GM19023 (cell line): ENCODE results near the gene TRIM7.
"Not testable (repeated sequence)": the region's sequence is repeated elsewhere in the genome, so short reads cannot be mapped to it uniquely, and the experiment has no call there.

Experiments
- ATAC-seq: cut with Tn5 transposase; IDR thresholded peaks from one replicate; pipeline ENCODE4 v1.9.1; 2021; ENCODE audit warnings: mild to moderate bottlenecking, moderate library complexity; ENCODE audit not compliant: unreplicated experiment

TRIM7 gene

DNA sequence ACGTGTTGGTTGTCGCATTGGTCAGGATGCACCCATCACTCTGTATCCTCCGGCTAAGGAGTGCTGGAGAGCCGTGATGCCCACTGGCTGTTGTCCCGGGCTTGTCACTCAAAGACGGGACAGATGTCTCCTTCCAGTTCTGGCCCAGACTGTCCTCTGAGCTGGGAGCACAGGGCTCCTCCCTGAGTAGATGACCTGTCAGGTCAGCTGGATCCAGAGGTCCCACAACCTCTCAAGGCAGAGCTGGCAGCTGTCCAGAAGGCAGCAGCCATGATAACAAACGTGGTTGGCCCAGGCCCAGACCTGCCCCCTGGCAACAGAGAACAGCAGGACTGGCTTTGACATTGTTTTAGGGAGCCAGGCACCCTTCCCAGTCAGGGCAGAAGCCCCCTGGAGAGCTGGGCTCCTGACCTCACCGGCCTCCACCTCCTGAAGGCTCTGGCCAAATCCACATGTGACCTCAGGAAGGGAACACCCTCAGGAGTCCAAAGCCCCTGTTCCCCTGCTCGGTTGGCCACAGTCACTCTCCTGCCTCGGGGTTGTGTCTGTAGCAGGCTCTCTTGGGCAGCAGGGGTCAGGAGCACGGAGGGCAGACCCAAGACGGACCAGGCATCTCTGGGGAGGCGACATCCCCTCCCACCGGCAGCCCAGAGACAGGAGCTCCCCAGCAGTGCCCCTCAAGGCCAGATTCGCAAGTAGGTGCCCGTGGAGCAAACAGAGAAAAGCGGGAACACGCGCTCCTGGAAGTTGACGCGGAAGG is 10.3 kb downstream of the TRIM7 start:
- no peak for ATAC-seq

DNA sequence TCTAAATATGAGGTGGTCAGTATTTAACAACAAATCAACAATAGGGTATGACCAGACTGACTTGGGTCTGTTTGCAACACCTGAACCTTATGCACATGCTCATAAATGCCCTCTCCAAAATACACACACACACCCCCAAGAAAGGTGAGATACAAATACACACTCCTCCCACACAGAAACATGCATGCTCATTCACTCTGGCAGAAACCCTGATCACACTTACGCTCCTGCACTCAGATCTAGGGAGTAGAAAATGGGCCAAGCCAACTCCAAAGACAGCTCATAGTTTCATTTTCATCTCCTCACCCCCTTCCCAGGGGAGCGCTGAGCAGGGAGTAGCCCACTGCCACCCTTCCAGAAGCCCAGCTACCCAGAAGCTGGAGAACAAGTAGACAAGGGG is 11.3 kb downstream of the TRIM7 start:
- no peak for ATAC-seq

DNA sequence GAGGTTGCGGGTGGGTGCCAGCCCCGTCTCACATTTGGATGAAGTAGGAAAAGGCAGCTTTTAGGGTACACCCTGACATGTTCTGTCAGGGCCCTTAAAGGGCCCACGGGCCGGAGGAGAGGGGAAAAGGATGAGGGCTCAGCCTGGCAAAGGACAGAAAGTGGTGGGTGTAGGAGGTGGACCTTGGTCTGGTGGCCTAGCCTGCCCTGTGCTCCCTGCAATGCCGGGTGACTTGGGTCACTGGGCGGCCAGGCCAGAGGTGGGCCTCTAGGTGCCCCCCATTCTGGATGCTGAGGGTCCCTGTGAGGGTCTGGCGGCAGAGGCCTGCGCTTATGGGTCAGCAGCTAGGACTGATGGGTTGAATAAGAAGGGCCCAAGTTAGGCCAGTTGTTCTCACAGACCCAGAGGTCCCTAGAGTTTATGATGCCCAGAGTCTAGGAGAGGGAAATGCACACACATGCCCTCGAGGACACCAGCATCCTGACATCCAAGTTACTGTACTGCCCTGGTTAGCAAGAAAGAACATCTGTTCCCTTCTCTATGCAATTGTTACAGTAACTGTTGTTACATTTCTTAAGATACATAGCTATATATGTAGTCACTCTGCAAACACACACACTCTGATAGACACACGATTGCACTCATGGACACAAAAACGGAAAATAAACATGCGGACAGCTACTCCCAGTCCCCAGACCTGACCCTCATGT is 12.5 kb downstream of the TRIM7 start:
- no peak for ATAC-seq

DNA sequence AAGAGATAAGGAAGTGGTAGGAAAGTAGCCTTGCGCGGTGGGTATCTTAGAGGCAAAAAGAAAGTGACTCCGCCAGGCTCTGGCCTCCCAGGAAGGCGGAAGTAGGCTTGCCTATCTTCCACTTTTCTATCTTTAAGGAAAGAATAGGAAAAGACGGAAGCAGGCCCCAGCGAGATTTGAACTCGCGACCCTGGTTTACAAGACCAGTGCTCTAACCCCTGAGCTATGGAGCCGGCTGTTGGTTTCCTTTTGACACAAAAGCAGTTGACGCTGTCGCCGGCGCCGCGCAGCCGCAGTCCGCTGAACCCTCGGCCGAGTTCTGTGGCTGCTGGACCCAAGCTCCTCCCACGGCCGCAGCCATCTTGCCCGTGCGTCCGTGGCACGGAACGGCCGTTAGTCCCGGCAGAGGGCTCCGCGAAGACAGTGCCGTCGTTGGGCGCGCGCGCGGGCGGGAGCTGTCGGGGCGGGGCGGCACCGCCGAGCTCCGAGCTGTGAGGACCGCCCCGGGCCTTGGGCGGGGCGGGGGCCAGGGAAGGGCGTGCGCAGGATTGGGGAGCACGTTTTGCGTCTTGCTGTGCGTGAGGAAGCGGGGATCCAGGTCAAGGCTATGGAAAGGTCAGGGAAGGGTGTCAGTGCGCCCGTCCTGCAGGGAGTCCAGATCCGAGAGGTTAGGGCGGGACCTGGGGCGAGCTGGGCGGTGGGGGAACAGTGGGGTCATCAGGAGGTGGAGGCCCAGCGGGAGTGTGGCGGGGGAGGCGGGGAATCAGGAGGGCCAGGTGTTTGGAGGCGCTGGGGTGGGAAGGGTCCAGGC is 13.3 kb downstream of the TRIM7 start:
- ATAC-seq, result peak; percentile 66

DNA sequence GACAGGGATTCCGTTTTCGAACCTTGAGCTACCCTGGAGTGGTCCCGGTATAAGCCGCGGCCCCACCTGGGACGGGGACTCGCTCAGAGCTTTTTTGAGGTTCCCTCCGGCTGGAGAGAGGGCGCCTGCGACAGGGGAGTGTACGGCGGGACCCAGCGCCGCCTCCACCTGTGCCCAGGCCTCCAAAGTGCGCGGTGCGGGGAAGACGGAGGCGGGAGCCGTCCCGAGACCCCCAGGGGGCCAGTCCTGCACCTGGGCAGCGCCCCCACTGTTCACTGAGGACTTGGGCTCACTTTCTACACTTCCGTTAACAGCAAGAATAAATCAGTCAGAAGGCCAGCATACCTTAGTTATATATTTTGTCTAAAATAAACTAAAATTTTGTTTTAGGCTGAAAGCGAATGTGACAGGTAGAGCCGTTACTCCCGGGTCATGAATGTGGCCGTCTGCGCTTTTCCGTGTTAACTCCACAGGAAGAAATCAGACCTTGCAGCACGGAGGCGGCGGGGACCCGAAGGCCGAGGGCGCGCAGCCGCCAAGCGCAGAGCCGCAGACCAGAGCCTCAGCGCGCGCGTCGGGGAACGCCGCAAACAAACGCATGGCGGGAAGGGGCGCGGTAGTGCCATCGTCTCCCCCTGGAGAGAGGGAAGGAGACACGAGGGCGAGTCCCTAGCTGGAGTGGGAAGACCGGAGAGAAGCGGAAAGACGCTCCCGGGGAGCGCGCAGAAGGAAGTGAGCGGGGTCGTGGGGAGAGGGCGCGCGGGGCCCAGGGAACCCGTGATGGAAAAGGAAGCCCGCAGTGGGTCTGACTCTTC is 14.1 kb downstream of the TRIM7 start:
- peak; percentile 8 for ATAC-seq

DNA sequence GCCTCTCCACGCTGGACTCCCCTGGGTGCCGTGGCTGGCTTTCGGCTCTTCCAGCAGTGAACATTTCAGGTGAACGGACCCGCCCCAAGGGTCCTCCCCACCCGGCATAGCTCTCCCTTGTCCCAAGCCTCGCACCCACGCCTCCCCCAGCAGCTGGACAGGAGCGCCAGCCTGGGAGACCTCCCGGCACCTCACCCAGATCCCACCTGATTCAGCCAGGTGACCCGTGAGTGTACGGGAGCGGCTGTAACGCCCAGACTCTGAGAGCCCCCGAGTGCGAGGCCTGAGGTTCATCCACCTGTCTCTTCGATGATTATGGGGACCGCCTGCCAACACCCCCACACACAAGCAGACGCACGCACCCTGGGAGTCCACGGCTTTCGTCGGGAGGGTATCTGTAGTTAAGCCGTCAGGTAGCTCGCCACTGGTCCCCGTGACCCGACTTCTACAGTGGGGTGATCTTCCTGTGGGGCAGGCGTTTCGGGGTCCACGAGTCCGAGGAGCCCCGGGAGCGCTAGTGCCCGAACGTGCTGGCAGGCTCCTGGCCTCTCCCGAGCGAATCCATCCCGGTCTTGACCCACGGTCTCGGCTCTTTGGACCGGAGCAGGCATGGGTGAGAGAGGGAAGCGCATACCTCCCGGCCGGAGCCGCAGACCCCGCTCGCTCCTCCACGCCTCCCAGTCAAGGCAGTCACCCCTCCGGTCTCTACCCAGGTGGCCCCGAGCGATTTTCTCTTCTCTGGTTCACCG is 14.9 kb downstream of the TRIM7 start:
- ATAC-seq, result no peak

DNA sequence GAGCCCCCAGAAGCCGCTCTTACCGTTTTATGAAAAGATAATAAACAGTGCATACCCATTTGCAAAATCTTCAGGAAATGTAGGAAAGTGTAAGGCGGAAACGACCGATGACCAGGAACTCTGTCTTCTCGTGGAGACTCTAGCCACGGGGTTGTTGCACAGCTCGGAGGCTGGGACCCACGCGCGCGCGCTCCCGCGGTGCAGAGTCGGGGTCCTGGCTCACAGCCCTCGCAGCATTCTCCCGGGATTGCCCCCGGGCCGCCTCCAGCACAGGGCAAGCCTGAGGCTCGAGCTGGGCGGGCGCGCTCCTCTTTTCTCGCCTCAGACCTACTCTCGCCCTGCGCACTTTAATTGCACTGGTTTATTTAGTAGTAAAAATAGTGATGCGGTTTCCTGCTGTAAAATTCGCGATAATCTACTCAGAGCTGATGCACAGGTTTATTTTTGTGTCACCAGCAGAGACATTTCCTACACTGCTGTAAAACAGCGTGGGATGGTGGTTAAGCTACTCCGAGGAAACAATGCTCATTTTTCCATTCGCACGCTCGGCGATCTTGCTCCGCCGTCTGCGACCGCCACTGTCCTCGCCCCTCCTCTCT is 15.5 kb downstream of the TRIM7 start:
- no peak for ATAC-seq

DNA sequence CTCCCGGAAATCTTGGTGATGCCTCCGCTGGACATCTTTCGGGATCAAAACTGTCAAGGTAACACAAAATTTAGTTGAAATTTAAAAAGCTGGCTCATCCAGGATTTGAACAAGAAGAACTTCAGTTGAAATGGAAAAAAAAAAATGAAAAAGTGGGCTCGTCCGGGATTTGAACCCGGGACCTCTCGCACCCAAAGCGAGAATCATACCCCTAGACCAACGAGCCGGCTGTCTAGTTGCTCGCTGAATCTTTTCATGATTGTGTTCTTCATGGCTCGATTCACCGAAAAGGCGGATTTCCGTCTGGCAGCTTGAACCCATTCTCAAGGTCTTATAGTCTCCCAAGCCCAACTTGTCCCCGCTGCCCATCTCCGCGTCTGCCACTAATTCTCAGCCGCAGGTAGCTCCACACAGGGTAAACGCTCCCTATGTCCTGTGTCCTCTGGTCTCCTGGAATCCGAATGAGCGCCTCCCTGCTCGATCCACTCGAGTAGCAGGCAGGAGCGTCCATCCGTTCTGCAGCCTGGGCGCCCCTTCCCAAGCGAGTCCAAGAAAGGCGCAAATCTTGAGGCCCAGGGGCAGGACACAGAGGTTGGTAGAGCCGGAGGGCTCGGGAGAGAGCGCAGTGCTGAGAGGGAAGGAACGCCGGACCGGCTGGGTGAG is 16.2 kb downstream of the TRIM7 start:
- no peak for ATAC-seq

DNA sequence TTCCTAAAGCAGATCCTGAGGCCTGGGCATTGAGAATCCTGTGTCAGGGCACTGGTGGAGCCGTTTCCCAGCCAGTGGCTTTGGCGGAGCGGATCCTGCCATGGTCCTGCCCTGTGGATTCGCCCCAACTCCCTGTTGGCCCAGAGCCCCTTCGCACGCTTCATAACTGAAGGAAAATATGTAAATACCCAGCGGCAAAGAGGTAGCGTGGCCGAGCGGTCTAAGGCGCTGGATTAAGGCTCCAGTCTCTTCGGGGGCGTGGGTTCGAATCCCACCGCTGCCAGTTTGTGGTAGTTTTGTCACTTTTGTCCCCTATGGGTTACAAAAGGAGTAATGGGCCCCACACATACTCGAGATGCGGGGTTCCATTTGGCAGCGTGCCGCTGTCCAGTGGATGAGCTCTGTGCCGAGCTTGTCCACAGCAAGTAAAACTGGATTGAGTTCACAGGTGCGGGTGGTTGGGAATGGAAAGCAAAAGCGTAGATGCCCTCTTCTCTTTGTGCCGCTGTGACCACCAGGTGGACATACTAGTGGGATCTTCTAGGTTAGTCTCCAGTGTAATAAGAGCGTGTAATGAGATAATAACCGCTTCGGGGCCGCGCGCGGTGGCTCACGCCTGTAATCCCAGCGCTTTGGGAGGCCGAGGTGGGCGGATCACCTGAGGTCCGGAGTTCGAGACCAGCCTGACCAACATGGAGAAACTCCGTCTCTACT is 17.3 kb downstream of the TRIM7 start:
- no peak for ATAC-seq

DNA sequence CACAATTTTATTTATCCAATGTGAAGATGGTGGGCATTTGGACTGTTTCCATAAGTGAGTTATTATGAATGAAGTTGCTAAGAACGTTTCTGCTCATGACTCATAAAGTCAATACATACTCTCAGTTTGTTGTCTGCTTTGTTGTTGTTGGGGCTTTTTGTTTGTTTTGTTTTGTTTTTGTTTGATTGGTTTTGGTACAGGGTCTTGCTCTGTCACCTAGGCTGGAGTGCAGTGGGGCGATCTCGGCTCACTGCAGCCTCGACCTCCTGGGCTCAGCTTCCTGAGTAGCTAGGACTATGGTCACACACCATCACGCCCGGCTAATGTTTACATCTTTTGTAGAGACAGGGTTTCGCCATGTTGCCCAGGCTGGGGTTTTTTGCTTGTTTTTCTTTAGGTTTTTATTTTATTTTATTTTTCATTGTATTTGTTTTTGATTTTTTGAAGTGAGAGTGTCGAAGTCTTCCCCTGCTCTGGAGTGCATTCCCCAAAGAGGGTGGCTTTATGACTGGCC is 18.0 kb downstream of the TRIM7 start:
- no peak for ATAC-seq

DNA sequence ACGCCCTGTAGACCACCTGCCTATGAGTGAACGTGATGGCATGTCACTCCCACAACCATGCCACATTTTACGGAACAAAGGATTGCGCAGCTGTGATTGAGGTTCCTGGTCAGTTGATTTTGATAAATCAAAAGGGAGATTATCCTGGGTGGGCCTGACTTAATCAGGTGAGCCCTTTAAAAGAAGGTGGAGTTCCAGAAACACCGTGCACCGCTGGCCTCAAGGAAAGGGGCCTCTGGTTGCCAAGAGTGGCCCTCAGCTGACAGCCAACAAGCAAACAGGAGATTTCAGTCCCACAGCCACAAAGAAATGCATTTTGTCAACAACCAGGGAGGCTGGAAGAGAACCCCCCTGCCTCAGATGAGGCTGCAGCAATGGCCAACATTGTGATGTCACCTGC is 19.0 kb downstream of the TRIM7 start:
- ATAC-seq, result no peak

DNA sequence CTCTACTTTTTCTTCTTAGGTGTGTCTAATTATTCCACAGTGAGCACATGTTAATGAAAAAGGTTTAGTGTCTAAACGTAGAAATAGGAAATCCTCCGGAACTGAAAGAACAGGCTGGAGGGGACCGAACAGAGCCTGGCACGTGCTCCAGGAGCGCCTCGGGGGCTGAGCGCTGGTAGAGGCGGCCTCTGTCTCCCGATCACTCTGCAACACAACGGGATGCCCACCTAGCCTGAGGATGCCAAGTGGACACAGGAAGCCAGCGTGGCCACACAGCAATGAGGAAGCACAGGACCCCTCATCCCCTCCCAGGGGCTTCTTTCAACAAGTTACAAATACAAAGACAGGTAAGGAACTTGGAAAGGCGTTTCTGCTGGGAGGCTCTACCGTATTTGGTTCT is 19.4 kb downstream of the TRIM7 start:
- ATAC-seq, result no peak

DNA sequence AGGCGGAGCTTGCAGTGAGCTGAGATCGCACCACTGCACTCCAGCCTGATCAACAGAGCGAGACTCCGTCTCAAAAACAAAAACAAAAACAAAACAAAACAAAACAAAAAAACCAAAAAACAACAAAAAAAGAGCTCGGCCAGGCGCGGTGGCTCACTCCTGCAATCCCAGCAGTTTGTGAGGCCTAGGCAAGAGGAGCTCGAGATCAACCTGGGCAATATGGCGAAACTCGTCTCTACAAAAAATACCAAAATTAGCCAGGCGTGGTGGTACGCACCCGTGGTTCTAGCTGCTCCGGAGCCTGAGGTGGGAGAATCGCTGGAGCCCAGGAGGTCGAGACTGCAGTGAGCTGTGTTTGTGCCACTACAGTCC is 20.2 kb downstream of the TRIM7 start:
- no peak for ATAC-seq

DNA sequence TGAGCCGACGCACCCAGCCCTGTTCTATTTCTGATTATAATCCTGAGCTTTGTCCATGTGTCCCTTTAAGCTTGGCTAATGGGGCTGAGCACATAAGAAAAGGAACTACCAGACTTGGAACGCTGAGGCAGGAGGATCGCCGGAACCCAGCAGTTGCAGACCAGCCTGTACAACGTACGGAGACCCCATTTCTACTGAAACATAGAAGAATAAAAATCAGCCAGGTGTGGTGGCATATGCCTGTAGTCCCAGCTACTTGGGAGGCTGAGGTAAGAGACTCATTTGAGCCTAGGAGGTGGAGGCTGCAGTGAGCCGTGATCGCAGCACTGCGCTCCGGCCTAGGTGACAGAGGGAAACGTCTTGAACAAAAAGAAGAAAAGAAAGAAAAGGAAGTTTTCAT is 22.3 kb downstream of the TRIM7 start:
- no peak for ATAC-seq

DNA sequence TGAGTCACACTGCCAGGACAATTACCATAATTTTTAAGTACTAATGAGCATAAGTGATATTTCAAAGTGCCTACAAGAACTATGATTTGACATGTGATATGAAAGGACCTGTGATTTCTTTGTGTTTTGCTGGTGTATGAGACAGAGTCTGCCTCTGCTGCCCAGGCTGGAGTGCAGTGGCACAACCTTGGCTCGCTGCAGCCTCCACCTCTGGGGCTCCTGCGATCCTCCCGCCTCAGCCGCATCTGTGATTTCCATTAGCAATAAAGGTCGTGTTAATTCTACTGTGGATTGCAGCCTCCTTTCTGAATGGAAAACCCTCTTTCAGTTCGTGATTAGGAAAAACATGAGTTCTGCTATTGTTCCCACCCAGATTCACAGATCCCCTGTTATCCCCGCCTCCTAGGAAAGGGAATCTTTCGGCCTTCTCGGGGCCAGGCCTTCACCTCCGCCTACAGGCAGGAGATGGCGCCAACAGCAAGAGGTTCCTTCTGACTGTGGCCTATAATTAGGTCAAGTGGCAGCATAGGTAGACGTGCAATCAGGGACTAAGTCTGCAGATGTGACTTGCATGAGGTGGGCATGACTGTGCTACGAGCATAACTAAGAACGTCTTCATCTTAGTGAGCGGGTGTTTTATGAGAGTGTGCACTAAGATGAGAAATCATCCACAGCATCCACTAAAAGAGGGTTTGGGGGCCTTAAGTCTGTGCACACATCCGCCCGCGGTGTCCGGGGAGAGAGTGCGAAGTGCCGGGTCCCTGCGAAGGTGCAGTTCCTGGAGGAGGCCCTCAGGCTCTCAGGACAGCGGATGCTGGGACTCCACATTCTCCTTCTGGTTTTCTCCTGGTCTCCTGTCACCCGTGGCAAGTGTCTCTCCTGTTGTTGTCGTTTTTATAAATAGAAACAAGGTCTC is 23.1 kb downstream of the TRIM7 start:
- peak; percentile 62 for ATAC-seq

DNA sequence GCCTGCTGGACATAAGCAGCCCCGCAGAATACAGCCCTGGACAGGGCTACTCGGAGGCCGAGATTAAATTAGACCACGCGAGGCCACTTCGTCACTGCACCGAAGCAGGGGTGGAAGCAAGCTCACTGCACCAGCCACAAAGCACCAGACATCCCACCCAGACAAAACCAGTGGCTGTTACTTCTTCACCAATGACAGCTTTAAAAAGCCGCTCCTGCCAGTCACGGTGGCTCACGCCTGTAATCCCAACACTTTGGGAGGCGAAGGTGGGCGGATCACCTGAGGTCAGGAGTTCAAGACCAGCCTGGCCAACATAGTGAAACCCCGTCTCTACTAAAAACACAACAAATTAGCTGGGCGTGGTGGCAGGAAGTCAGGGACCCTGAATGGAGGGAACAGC is 27.4 kb downstream of the TRIM7 start:
- not testable (repeated sequence) for ATAC-seq

DNA sequence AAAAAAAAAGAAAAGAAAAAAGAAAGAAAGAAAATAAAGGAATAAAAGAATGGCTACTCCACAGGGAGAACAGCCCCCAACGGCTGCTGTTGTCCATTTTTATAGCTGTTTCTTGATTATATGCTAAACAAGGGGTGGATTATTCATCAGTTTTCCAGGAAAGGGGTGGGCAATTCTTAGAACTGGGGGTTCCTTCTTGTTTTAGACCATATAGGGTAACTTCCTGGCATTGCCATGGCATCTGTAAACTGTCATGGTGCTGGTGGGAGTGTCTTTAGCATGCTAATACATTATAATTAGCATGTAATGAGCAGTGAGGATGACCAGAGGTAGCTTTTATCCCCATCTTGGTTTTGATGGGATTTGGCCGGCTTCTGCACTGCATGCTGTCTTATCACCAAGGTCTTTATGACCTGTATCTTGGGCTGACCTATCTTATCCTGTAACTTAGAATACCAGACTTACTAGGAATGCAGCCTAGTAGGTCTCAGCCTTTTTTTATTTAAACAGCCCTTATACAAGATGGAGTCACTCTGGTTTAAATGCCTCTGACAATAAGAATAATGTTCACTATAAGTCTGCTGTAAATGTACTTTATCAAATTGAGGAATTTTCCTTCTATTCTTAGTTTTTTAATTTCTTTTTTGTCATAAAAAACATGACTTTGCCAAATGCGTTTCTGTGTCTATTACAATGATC is 28.6 kb downstream of the TRIM7 start:
- no peak for ATAC-seq
